Immature natural killer cell (primary cell): Measurements from ENCODE around the gene GLP2R. TPM values are rescaled to one million over a fixed set of nuclear protein-coding genes. Genes with fewer than 3 reads are reported as not detected.

Experiments used
- DNase-seq, 3 donors: peaks; one replicate each; pipeline ENCODE4 v3.0.0; 2022; ENCODE audit warnings: mixed read lengths in 1 of 3
- H3K27ac Mint-ChIP-seq, 6 donors: one replicate each; pipeline ENCODE4 v1.8.0; 2020; ENCODE audit warnings: mixed read lengths in 6 of 6, mild to moderate bottlenecking in 5 of 6, inconsistent platforms in 4 of 6, moderate library complexity in 3 of 6
- H3K27me3 Mint-ChIP-seq, 3 donors: one replicate each; pipeline ENCODE4 v1.8.0; 2020 to 2021; ENCODE audit warnings: low read depth in 3 of 3, mild to moderate bottlenecking in 3 of 3, mixed read lengths in 3 of 3, moderate library complexity in 3 of 3, inconsistent platforms in 1 of 3
- H3K36me3 Mint-ChIP-seq, 3 donors: one replicate each; pipeline ENCODE4 v1.8.0; 2020; ENCODE audit warnings: mixed read lengths in 3 of 3, inconsistent platforms in 2 of 3, mild to moderate bottlenecking in 2 of 3
- H3K4me1 Mint-ChIP-seq, 2 donors: one replicate each; pipeline ENCODE4 v1.8.0; 2020; ENCODE audit warnings: inconsistent platforms in 2 of 2, mild to moderate bottlenecking in 2 of 2, mixed read lengths in 2 of 2, moderate library complexity in 1 of 2
- H3K4me3 Mint-ChIP-seq, 5 donors: one replicate each; pipeline ENCODE4 v1.8.0; 2020; ENCODE audit warnings: mild to moderate bottlenecking in 5 of 5, mixed read lengths in 5 of 5, inconsistent platforms in 3 of 5, moderate library complexity in 3 of 5
- H3K9me3 Mint-ChIP-seq, 6 donors: one replicate each; pipeline ENCODE4 v1.8.0; 2020; ENCODE audit warnings: mild to moderate bottlenecking in 6 of 6, mixed read lengths in 6 of 6, inconsistent platforms in 4 of 6, moderate library complexity in 3 of 6
- polyA plus RNA-seq, 3 donors: library from polyadenylated mRNA; unstranded; fragments of 300-500 nt; fragmentation: Illumina TruSeq; gene quantifications; one replicate each; pipeline ENCODE4 v1.2.3, GENCODE V29; 2021

GLP2R gene
- polyA plus RNA-seq, 3 donors from 2014 or later, result not detected

DNA sequence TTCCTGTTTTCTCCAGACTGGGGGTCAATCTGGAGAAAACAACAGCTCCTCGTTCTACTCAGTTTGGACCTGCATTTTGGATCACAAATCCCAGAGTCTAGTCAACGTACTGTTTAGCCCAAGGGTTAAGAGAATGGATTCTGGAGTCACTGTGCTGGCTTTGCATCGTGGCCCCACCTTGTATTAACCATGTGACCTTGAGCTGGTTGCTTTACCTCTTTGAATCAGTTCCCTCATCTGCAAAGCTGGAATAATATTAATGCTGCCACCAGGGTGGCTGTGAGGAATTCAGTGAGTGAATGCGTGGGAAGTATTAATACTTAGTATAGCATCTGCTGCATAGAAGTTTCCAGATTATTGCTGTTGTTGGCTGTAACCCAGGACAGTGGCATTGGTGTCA, 23.0 kb upstream of the GLP2R start:
- Mint-ChIP-seq H3K4me3 (no peak overlapping the region), H3K36me3 (no peaks in the 10 kb centered on the region), H3K27me3 (peaks cover 3 to 16% (median 6%) of the 10 kb centered on the region in 3 donors), H3K27ac (no peak overlapping the region), H3K9me3 (no peaks in the 10 kb centered on the region), H3K4me1 (no peaks in the 10 kb centered on the region)
- no peak for DNase-seq

GRCh38 chr17:9805769-9806168, 20.0 kb upstream of the GLP2R start:
- peaks cover 2 to 11% (median 3%) of the 10 kb centered on the region in 3 donors for H3K27me3 Mint-ChIP-seq
- no peaks in the 10 kb centered on the region for H3K4me1 Mint-ChIP-seq
- H3K9me3 Mint-ChIP-seq, result no peaks in the 10 kb centered on the region
- no peak overlapping the region for H3K4me3 Mint-ChIP-seq
- H3K27ac Mint-ChIP-seq, result no peak overlapping the region
- no peaks in the 10 kb centered on the region for H3K36me3 Mint-ChIP-seq
- no peak for DNase-seq

DNA sequence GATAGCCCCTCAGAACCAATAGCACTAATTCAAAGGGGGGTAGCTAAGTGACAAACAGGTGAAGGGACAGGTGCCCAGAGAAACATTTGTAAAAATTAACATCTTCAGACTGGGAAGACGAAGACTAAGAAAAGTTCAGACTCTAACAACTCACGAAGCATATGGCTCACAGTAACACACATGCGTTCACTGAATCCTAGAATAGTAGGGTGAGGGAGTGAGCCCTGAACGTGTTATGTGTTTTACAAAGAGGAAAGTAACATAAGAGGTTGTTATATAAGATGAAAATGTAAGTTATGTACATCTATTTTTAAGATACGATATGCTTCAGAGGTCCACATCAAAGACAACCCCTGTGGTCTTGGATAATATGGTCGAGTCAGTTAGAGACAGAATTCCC, 19.0 kb upstream of the GLP2R start:
- peaks cover 2 to 9% (median 5%) of the 10 kb centered on the region in 3 donors for H3K27me3 Mint-ChIP-seq
- no peak for DNase-seq
- H3K9me3 Mint-ChIP-seq, result no peaks in the 10 kb centered on the region
- no peaks in the 10 kb centered on the region for H3K4me1 Mint-ChIP-seq
- H3K4me3 Mint-ChIP-seq, result no peak overlapping the region
- H3K36me3 Mint-ChIP-seq, result no peaks in the 10 kb centered on the region
- H3K27ac Mint-ChIP-seq, result no peak overlapping the region

DNA sequence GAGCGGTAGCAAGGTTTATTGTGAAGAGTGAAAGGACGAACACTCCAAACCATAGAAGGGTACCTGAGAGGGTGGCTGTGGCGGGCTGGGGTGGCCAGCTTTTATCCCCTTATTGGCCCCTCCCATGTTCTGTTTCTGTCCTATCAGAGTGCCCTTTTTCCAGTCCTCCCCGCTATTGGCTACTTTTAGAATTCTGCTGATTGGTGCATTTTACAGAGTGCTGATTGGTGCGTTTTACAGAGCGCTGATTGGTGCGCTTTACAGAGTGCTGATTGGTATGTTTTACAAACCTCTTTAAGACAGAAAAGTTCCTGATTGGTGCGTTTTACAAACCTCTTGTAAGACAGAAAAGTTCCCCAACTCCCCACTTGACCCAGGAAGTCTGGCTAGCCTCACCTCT, 16.3 kb upstream of the GLP2R start:
- no peak overlapping the region for H3K4me3 Mint-ChIP-seq
- H3K27ac Mint-ChIP-seq, result no peak overlapping the region
- H3K4me1 Mint-ChIP-seq, result no peaks in the 10 kb centered on the region
- no peaks in the 10 kb centered on the region for H3K36me3 Mint-ChIP-seq
- DNase-seq, result no peak
- H3K27me3 Mint-ChIP-seq, result peaks cover under 1 to 9% (median 5%) of the 10 kb centered on the region in 3 donors
- H3K9me3 Mint-ChIP-seq, result no peaks in the 10 kb centered on the region

GRCh38 chr17:9810100-9810949, 15.4 kb upstream of the GLP2R start:
- Mint-ChIP-seq H3K36me3 (no peaks in the 10 kb centered on the region), H3K4me3 (no peak overlapping the region), H3K4me1 (no peaks in the 10 kb centered on the region), H3K9me3 (no peaks in the 10 kb centered on the region), H3K27ac (no peak overlapping the region), H3K27me3 (peaks cover 2 to 7% (median 5%) of the 10 kb centered on the region in 3 donors)
- DNase-seq, result no peak

GRCh38 chr17:9811086-9811485, 14.6 kb upstream of the GLP2R start:
- H3K36me3 Mint-ChIP-seq, result no peaks in the 10 kb centered on the region
- H3K9me3 Mint-ChIP-seq, result no peaks in the 10 kb centered on the region
- H3K27me3 Mint-ChIP-seq, result peaks cover 2 to 6% (median 3%) of the 10 kb centered on the region in 3 donors
- no peaks in the 10 kb centered on the region for H3K4me1 Mint-ChIP-seq
- no peak overlapping the region for H3K4me3 Mint-ChIP-seq
- H3K27ac Mint-ChIP-seq, result no peak overlapping the region
- no peak for DNase-seq

DNA sequence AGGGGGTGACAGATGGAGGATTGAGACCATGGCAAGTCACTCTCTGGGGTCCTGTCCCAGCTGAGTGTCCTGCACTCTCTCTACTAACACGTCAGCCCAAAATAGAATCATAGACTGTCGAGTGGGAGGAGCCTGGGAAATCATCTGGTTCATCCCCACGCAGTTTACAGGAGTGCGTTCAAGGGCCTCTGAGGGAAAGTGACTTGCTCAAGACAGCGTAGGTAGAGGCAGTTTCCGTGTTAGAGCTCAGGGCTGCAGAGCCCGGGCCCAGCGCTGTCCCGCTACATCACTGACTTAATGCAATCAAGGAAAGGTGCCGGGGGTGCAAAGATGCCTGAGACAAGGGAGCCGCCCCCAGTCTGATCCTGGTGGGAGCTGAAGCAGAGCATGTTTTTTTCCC, 14.2 kb upstream of the GLP2R start:
- Mint-ChIP-seq H3K4me1 (no peaks in the 10 kb centered on the region), H3K9me3 (no peaks in the 10 kb centered on the region), H3K27ac (no peak overlapping the region), H3K4me3 (no peak overlapping the region), H3K27me3 (peaks cover 2 to 7% (median 5%) of the 10 kb centered on the region in 3 donors), H3K36me3 (no peaks in the 10 kb centered on the region)
- no peak for DNase-seq

GRCh38 chr17:9813166-9813565, 12.6 kb upstream of the GLP2R start:
- H3K9me3 Mint-ChIP-seq, result no peaks in the 10 kb centered on the region
- no peak for DNase-seq
- no peak overlapping the region for H3K27ac Mint-ChIP-seq
- no peaks in the 10 kb centered on the region for H3K36me3 Mint-ChIP-seq
- H3K4me1 Mint-ChIP-seq, result no peaks in the 10 kb centered on the region
- H3K27me3 Mint-ChIP-seq, result peaks cover 5 to 7% (median 5%) of the 10 kb centered on the region in 3 donors
- H3K4me3 Mint-ChIP-seq, result no peak overlapping the region

GRCh38 chr17:9814337-9814945, 11.3 kb upstream of the GLP2R start:
- Mint-ChIP-seq H3K9me3 (no peaks in the 10 kb centered on the region), H3K4me1 (no peaks in the 10 kb centered on the region), H3K4me3 (no peak overlapping the region), H3K27me3 (peaks cover 4 to 9% (median 5%) of the 10 kb centered on the region in 3 donors), H3K27ac (no peak overlapping the region), H3K36me3 (no peaks in the 10 kb centered on the region)
- no peak for DNase-seq

DNA sequence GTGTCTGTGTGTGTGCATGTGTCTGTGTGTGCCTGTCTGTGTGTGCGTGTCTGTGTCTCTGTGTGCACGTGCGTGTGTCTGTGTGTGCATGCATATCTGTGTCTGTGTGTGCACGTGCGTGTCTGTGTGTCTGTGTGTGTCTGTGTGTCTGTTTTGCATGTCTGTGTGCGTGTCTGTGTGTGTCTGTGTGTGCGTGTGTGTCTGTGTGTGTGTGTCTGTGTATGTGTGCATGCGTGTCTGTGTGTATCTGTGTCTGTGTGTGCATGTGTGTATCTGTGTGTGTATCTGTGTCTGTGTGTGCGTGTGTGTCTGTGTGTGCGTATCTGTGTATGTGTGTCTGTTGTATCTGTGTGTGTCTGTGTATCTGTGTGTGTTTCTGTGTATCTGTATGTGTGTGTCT, 9.3 kb upstream of the GLP2R start:
- Mint-ChIP-seq H3K4me3 (no peak overlapping the region), H3K27ac (no peak overlapping the region), H3K4me1 (no peaks in the 10 kb centered on the region), H3K9me3 (no peaks in the 10 kb centered on the region), H3K36me3 (no peaks in the 10 kb centered on the region), H3K27me3 (peaks cover 5 to 13% (median 5%) of the 10 kb centered on the region in 3 donors)
- DNase-seq, result no peak

DNA sequence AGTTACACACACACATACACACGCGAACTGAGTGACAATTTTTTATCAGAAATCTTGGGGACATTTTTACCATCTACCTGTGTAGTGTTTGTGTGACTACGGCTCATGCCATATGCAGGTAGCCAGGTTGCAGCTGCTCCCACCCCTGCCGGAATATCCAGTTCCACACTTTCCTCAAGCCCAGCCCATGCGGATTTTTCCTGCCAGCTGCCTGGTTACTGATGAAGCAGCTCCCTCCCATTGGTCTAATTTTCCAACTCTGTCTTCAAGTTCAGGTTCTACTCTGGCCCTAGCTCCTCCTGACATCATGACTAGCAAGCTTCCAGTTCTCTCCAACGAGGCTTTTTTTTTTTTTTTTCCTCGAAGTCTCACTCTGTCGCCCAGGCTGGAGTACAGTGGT, 8.6 kb upstream of the GLP2R start:
- H3K27me3 Mint-ChIP-seq, result peaks cover 5 to 13% (median 6%) of the 10 kb centered on the region in 3 donors
- no peak overlapping the region for H3K27ac Mint-ChIP-seq
- H3K4me1 Mint-ChIP-seq, result no peaks in the 10 kb centered on the region
- no peak for DNase-seq
- no peak overlapping the region for H3K4me3 Mint-ChIP-seq
- no peaks in the 10 kb centered on the region for H3K36me3 Mint-ChIP-seq
- H3K9me3 Mint-ChIP-seq, result no peaks in the 10 kb centered on the region

GRCh38 chr17:9818760-9819159, 7.0 kb upstream of the GLP2R start:
- Mint-ChIP-seq H3K27ac (no peak overlapping the region), H3K27me3 (peaks cover 9 to 13% (median 11%) of the 10 kb centered on the region in 3 donors), H3K36me3 (peaks cover 0 to 3% (median 0%) of the 10 kb centered on the region in 3 donors), H3K9me3 (no peaks in the 10 kb centered on the region), H3K4me1 (no peaks in the 10 kb centered on the region), H3K4me3 (no peak overlapping the region)
- DNase-seq, result no peak

DNA sequence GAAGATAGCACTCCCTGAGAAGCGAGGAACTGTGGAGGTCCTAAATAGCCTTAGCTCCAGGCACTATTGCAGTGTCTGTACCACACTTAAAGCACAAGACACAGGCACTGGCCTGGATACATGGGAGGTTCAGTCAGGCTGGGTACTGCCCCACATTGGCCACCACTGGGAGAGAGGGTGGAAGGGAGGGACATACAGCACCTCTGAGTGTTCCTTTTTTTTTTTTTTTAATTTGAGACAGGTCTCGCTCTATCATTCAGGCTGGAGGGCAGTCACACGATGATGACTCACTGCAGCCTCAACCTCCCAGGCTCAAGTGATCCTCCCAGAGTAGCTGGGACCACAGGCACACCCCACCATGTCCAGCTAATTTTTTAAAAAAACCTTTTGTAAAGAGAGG, 5.3 kb upstream of the GLP2R start:
- no peaks in the 10 kb centered on the region for H3K4me1 Mint-ChIP-seq
- H3K4me3 Mint-ChIP-seq, result no peak overlapping the region
- no peak overlapping the region for H3K27ac Mint-ChIP-seq
- H3K36me3 Mint-ChIP-seq, result peaks cover 0 to 3% (median 0%) of the 10 kb centered on the region in 3 donors
- no peak for DNase-seq
- H3K9me3 Mint-ChIP-seq, result no peaks in the 10 kb centered on the region
- H3K27me3 Mint-ChIP-seq, result peaks cover 9 to 16% (median 12%) of the 10 kb centered on the region in 3 donors

GRCh38 chr17:9821921-9822320, 3.8 kb upstream of the GLP2R start, which contains the start of gene GSG1L2:
GSG1L2 (minus strand) TSS chr17:9822079; CDS start chr17:9822071, 8 bp downstream.
- H3K27me3 Mint-ChIP-seq, result peaks cover 6 to 16% (median 10%) of the 10 kb centered on the region in 3 donors
- peaks cover 0 to 3% (median 0%) of the 10 kb centered on the region in 3 donors for H3K36me3 Mint-ChIP-seq
- H3K4me3 Mint-ChIP-seq, result no peak within 1 kb of the TSS
- H3K27ac Mint-ChIP-seq, result no peak within 1 kb of the TSS
- no peaks in the 10 kb centered on the region for H3K9me3 Mint-ChIP-seq
- no peak for DNase-seq
- no peaks in the 10 kb centered on the region for H3K4me1 Mint-ChIP-seq
